Fibroblast of pulmonary artery (primary cell): Measurements from ENCODE around the gene HTR3B.
"Not testable (repeated sequence)": the region's sequence is repeated elsewhere in the genome, so short reads cannot be mapped to it uniquely, and the experiment has no call there.

Experiments
- DNase-seq: peaks from one replicate; pipeline ENCODE4 v3.0.0-alpha.2; 2010; ENCODE audit warnings: low read depth
- H3K4me3 ChIP-seq: replicated peaks from 2 replicates; pipeline ENCODE4 v1.5.1; 2011; ENCODE audit warnings: low read depth, mild to moderate bottlenecking, control low read depth, low read length, moderate library complexity
- TF ChIP-seq, protein P1 (sequence below): IDR thresholded peaks from 2 replicates; pipeline ENCODE4 v1.5.1; 2011; ENCODE audit warnings: mild to moderate bottlenecking, control low read depth, low read length, inconsistent platforms; ENCODE audit errors: missing control alignments

HTR3B gene

GRCh38 chr11:113942256-113942655, 37.7 kb downstream of the HTR3B start:
- TF ChIP-seq, protein P1, sequence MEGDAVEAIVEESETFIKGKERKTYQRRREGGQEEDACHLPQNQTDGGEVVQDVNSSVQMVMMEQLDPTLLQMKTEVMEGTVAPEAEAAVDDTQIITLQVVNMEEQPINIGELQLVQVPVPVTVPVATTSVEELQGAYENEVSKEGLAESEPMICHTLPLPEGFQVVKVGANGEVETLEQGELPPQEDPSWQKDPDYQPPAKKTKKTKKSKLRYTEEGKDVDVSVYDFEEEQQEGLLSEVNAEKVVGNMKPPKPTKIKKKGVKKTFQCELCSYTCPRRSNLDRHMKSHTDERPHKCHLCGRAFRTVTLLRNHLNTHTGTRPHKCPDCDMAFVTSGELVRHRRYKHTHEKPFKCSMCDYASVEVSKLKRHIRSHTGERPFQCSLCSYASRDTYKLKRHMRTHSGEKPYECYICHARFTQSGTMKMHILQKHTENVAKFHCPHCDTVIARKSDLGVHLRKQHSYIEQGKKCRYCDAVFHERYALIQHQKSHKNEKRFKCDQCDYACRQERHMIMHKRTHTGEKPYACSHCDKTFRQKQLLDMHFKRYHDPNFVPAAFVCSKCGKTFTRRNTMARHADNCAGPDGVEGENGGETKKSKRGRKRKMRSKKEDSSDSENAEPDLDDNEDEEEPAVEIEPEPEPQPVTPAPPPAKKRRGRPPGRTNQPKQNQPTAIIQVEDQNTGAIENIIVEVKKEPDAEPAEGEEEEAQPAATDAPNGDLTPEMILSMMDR, result no peak

DNA sequence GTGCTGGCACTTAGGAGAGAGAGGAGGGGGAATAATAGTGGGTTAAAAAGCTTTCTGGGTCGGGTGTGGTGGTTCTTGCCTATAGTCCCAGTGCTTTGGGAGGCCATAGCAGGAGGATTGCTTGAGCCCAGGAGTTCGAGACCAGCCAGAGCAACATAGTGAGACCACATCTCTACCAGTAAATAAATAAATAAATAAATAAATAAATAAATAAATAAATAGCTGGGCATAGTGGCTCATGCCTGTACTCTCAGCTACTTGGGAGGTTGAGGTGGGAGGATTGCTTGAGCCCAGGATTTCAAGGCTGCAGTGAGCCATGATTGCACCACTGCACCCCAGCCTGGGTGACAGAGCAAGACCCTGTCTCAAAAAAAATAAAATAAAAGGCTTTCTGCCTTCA, 41.6 kb downstream of the HTR3B start:
- not testable (repeated sequence) for H3K4me3 ChIP-seq, DNase-seq

More at GRCh38 chr11:113942256-113942655, 37.7 kb downstream of the HTR3B start:
- no peak overlapping the region for H3K4me3 ChIP-seq
- no peak for DNase-seq

GRCh38 chr11:113947994-113948393, 43.4 kb downstream of the HTR3B start:
- H3K4me3 ChIP-seq, result no peak overlapping the region
- no peak for DNase-seq
- TF ChIP-seq, protein P1, result no peak

- TF ChIP-seq, protein P1, result no peak
- no peak overlapping the region for H3K4me3 ChIP-seq
- DNase-seq, result no peak
These were observed 45.3 kb downstream of the HTR3B start for GRCh38 chr11:113949891-113950290.

- no peak overlapping the region for H3K4me3 ChIP-seq
- TF ChIP-seq, protein P1, result no peak
- no peak for DNase-seq
These were observed 46.9 kb downstream of the HTR3B start for GRCh38 chr11:113951537-113951936.

DNA sequence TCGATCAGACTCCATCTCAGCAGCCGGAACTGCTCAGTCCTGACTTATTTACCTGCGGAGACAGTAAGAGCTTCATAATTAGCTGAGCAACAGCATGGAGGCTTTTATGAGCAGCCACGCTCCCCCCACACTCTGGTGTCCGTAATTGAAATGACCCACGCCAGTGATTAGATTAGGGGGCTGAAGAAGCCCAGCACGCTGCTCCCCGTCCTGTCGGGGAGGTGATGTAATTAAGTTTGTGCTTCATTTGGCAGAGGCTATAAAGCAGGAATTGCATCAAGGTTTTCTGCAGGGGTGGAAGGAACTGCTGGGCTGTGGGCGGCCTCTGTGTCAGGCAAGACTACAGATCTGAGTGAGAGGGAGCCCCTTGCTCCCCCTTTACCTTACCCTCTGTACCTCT, 47.5 kb downstream of the HTR3B start:
- H3K4me3 ChIP-seq, result no peak overlapping the region
- DNase-seq, result no peak
- TF ChIP-seq, protein P1, result no peak

DNA sequence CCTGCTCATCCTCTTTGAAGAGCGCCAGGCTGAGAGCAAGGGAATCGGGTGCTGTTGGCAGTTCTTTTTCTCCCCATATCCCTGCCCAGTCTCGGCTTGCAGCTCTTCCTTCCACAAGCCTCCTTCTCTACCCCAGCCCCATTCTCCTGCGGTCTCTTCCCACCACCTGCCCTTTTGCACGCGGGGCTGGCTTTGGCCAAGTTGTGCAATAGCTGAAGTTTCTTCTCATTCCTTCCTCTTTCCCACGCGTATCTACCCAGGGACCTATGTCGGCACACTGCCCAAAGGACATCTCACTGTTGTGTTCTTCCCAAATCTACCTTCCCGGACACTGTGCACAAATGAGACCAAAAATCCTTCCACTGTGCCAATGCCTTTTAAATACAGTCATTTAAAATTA, 48.0 kb downstream of the HTR3B start:
- DNase-seq, result no peak
- H3K4me3 ChIP-seq, result no peak overlapping the region
- TF ChIP-seq, protein P1, result no peak
